Lower leg skin (tissue), 3 donors: ENCODE data around the gene PTEN.

Source experiments
- POLR2A ChIP-seq, 2 donors: fragments of 450-650 bp; IDR thresholded peaks; one replicate each; pipeline ENCODE4 v1.6.1; 2016 to 2017; ENCODE audit warnings: antibody characterized with exemption in 2 of 2, mild to moderate bottlenecking in 1 of 2, moderate library complexity in 1 of 2
- TF ChIP-seq, protein P1 (sequence below), 3 donors: fragments of 450-650 bp; IDR thresholded peaks; one replicate each; pipeline ENCODE4 v1.5.1; 2016; ENCODE audit warnings: antibody characterized with exemption in 3 of 3, mild to moderate bottlenecking in 3 of 3, moderate library complexity in 2 of 3

DNA sequence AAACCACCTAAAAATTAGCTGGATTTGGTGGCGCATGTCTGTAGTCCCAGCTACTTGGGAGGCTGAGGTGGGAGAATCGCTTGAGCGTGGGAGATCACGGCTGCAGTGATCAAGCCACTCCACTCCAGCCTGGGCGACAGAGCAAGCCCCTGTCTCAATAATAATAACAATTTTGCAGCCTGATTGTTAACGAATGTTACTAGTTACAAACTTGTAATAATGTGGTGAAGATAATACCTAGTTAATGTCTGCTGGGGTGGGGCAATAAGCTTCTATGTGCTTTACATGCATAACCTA lies 44.2 kb upstream of the PTEN start:
- TF ChIP-seq, protein P1, sequence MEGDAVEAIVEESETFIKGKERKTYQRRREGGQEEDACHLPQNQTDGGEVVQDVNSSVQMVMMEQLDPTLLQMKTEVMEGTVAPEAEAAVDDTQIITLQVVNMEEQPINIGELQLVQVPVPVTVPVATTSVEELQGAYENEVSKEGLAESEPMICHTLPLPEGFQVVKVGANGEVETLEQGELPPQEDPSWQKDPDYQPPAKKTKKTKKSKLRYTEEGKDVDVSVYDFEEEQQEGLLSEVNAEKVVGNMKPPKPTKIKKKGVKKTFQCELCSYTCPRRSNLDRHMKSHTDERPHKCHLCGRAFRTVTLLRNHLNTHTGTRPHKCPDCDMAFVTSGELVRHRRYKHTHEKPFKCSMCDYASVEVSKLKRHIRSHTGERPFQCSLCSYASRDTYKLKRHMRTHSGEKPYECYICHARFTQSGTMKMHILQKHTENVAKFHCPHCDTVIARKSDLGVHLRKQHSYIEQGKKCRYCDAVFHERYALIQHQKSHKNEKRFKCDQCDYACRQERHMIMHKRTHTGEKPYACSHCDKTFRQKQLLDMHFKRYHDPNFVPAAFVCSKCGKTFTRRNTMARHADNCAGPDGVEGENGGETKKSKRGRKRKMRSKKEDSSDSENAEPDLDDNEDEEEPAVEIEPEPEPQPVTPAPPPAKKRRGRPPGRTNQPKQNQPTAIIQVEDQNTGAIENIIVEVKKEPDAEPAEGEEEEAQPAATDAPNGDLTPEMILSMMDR (IDR thresholded peaks at IDR 0.05) = no peak
- TF ChIP-seq POLR2A (IDR thresholded peaks at IDR 0.05) = no peak
